Activated naive CD4-positive, alpha-beta T cell treated with anti-CD3 and anti-CD28 coated beads for 36 hours (primary cell): Measurements from ENCODE around the gene RARRES2. TPM values are rescaled to one million over a fixed set of nuclear protein-coding genes. Genes with fewer than 3 reads are reported as not detected.

Source experiments
- CTCF ChIA-PET: fragments of 350-600 bp; sonication (Branson Sonifier 250); formaldehyde crosslinking; loops from one replicate; lab custom pipeline; 2021; ENCODE audit warnings: antibody characterized with exemption; lab: Charles Lee
- DNase-seq: peaks from one replicate; pipeline ENCODE4 v3.0.0-alpha.2; 2020
- H3K27ac Mint-ChIP-seq: one replicate; pipeline ENCODE4 v1.8.0; 2021; ENCODE audit warnings: mild to moderate bottlenecking, mixed read lengths
- H3K27me3 Mint-ChIP-seq: one replicate; pipeline ENCODE4 v1.8.0; 2021; ENCODE audit warnings: low read depth, mixed read lengths
- H3K36me3 Mint-ChIP-seq: one replicate; pipeline ENCODE4 v1.8.0; 2021; ENCODE audit warnings: low read depth, mixed read lengths
- H3K4me1 Mint-ChIP-seq: one replicate; pipeline ENCODE4 v1.8.0; 2021; ENCODE audit warnings: low read depth, mixed read lengths
- H3K4me3 Mint-ChIP-seq: one replicate; pipeline ENCODE4 v1.8.0; 2021; ENCODE audit warnings: mild to moderate bottlenecking, moderate library complexity, mixed read lengths
- H3K9me3 Mint-ChIP-seq: one replicate; pipeline ENCODE4 v1.8.0; 2021; ENCODE audit warnings: mixed read lengths
- intact Hi-C: fragments of 100-400 bp; cut with micrococcal nuclease; formaldehyde crosslinking; loops from one replicate; pipeline ENCODE4 v1.15.1; 2023
- total RNA-seq, 2 experiments: library from RNA; stranded (reverse); gene quantifications; one replicate each; pipeline ENCODE4 v1.2.3, GENCODE V29; 2021

Gene RARRES2
- total RNA-seq, 2 experiments from 2014 or later: not detected

- H3K9me3 Mint-ChIP-seq: no peaks in the 10 kb centered on the region
- H3K4me3 Mint-ChIP-seq: no peak overlapping the region
- H3K27me3 Mint-ChIP-seq: no peaks in the 10 kb centered on the region
- intact Hi-C loops: no loop called here
- H3K36me3 Mint-ChIP-seq: peaks cover 11% of the 10 kb centered on the region
- no peak for DNase-seq
- CTCF ChIA-PET: no interaction called here
- peak overlapping the region; percentile 65 for H3K27ac Mint-ChIP-seq
- H3K4me1 Mint-ChIP-seq: no peaks in the 10 kb centered on the region
Observed at GRCh38 chr7:150332852-150333635, 8.4 kb downstream of the RARRES2 start.

DNA sequence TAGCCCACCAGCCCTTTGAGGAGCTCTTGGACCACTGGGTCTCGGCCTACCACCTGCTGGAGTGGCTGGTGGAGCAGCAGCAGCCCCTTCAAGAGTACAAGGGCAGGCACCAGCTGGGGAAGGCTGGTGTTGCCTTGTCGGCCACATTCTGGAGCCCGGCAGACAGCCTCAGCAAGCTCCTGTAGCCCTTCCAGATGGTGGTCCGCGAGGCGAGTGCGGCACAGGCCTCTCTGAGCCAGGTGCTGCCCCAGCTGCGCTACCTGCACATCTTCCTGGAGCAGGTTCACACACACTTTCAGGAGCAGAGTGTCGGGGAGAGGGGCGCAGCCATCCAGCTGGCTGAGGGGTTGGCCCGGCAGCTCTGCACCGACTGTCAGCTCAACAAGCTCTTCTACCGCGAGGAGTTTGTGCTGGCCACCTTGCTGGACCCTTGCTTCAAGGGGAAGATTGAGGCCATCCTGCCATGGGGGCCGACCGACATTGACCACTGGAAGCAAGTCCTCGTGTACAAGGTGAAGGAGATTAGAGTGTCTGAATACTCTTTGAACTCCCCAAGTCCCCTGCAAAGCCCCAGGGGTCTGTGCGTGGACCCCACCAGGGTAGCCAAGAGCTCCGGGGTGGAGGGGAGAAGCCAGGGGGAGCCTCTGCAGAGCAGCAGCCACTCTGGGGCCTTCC, 11.1 kb downstream of the RARRES2 start:
- peaks cover 27% of the 10 kb centered on the region for H3K36me3 Mint-ChIP-seq
- intact Hi-C loops: no loop called here

GRCh38 chr7:150329331-150330120, 11.9 kb downstream of the RARRES2 start:
- CTCF ChIA-PET: no interaction called here
- Mint-ChIP-seq H3K4me3 (no peak overlapping the region), H3K27me3 (no peaks in the 10 kb centered on the region), H3K36me3 (peaks cover 34% of the 10 kb centered on the region), H3K4me1 (peaks cover 15% of the 10 kb centered on the region), H3K27ac (no peak overlapping the region), H3K9me3 (no peaks in the 10 kb centered on the region)
- no peak for DNase-seq
- intact Hi-C loops: no loop called here

More for the DNA sequence above, 11.1 kb downstream of the RARRES2 start:
- H3K4me1 Mint-ChIP-seq: peaks cover 7% of the 10 kb centered on the region
- CTCF ChIA-PET: no interaction called here
- no peak for DNase-seq
- no peaks in the 10 kb centered on the region for H3K9me3 Mint-ChIP-seq
- H3K27me3 Mint-ChIP-seq: no peaks in the 10 kb centered on the region
- H3K4me3 Mint-ChIP-seq: no peak overlapping the region
- no peak overlapping the region for H3K27ac Mint-ChIP-seq

GRCh38 chr7:150327308-150327707, 14.1 kb downstream of the RARRES2 start:
- CTCF ChIA-PET: interaction anchor here (1.6 kb wide), 1 partner anchor 29 kb away, joined by 6 read pairs; no protein-coding TSS in a partner anchor
- H3K9me3 Mint-ChIP-seq: no peaks in the 10 kb centered on the region
- intact Hi-C loops: loop anchor here (2.0 kb wide), 1 partner anchor 15 kb away; no protein-coding TSS in a partner anchor
- H3K27me3 Mint-ChIP-seq: no peaks in the 10 kb centered on the region
- H3K4me1 Mint-ChIP-seq: peaks cover 25% of the 10 kb centered on the region
- no peak overlapping the region for H3K27ac Mint-ChIP-seq
- no peak for DNase-seq
- no peak overlapping the region for H3K4me3 Mint-ChIP-seq
- H3K36me3 Mint-ChIP-seq: peaks cover 37% of the 10 kb centered on the region

GRCh38 chr7:150326657-150327268, 14.7 kb downstream of the RARRES2 start:
- Mint-ChIP-seq H3K27me3 (no peaks in the 10 kb centered on the region), H3K4me1 (peaks cover 30% of the 10 kb centered on the region), H3K4me3 (no peak overlapping the region), H3K36me3 (peaks cover 37% of the 10 kb centered on the region), H3K9me3 (no peaks in the 10 kb centered on the region), H3K27ac (peak overlapping the region; percentile 31)
- DNase-seq: no peak
- CTCF ChIA-PET: interaction anchor here (1.6 kb wide), 1 partner anchor 29 kb away, joined by 6 read pairs; no protein-coding TSS in a partner anchor
- intact Hi-C loops: loop anchor here (2.0 kb wide), 1 partner anchor 16 kb away; no protein-coding TSS in a partner anchor

- peaks cover 38% of the 10 kb centered on the region for H3K36me3 Mint-ChIP-seq
- intact Hi-C loops: loop anchor here (2.0 kb wide), 1 partner anchor 17 kb away; no protein-coding TSS in a partner anchor
- CTCF ChIA-PET: interaction anchor here (0.6 to 1.1 kb wide), 2 partner anchors 52 to 490 kb away, joined by 3 read pairs; no protein-coding TSS in a partner anchor
- no peaks in the 10 kb centered on the region for H3K27me3 Mint-ChIP-seq
- H3K9me3 Mint-ChIP-seq: no peaks in the 10 kb centered on the region
- peaks cover 38% of the 10 kb centered on the region for H3K4me1 Mint-ChIP-seq
- DNase-seq: no peak
- H3K27ac Mint-ChIP-seq: no peak overlapping the region
- H3K4me3 Mint-ChIP-seq: no peak overlapping the region
Observed at GRCh38 chr7:150325901-150326300, 15.5 kb downstream of the RARRES2 start.

- peaks cover 43% of the 10 kb centered on the region for H3K4me1 Mint-ChIP-seq
- CTCF ChIA-PET: interaction anchor here (1.1 kb wide), 1 partner anchor 53 kb away, joined by 3 read pairs; no protein-coding TSS in a partner anchor
Observed at GRCh38 chr7:150325110-150325611, 16.3 kb downstream of the RARRES2 start.

DNA sequence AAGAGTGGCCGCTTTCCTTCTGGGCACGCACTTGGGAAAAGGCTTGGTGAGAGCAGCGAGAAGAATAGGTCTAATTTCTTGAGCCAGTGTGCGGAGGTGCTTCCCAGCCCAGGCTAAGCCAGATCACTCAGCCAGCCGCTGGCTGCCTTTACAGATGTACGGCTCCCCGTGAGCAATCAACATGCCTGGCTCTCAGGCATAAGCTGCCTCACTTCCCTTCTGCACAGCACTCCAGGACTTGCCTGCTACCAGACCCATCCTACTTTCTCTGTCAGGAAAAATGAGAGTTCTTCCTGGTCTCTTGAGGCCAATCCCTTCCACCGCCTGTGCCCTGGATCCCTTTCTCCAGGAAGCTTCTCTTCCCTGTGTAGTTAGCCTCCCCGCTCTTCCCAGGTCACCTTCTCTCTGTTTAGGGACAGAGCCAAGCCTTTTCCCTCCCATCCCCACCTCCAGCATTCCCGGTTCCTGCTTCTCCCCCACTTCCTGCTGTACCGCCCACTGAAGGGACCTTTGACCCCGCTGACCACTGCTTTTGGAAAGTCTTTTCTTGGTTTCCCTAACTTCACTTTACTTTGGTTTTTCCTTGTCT, 17.0 kb downstream of the RARRES2 start:
- peaks cover 46% of the 10 kb centered on the region for H3K4me1 Mint-ChIP-seq
- H3K27me3 Mint-ChIP-seq: no peaks in the 10 kb centered on the region
- peaks cover 39% of the 10 kb centered on the region for H3K36me3 Mint-ChIP-seq
- no peaks in the 10 kb centered on the region for H3K9me3 Mint-ChIP-seq
- intact Hi-C loops: loop anchor here (5.0 kb wide), 3 partner anchors 238 to 758 kb away; partner anchors contain the start of genes FASTK and TMUB1
- H3K27ac Mint-ChIP-seq: peak overlapping the region; percentile 97
- H3K4me3 Mint-ChIP-seq: peak overlapping the region; percentile 95
- CTCF ChIA-PET: interaction anchor here (1.1 kb wide), 1 partner anchor 53 kb away, joined by 3 read pairs; no protein-coding TSS in a partner anchor
- DNase-seq: no peak

More at GRCh38 chr7:150325110-150325611, 16.3 kb downstream of the RARRES2 start:
- H3K4me3 Mint-ChIP-seq: peak overlapping the region; percentile 95
- no peaks in the 10 kb centered on the region for H3K27me3 Mint-ChIP-seq
- intact Hi-C loops: no loop called here
- peak overlapping the region; percentile 73 for H3K27ac Mint-ChIP-seq
- H3K9me3 Mint-ChIP-seq: no peaks in the 10 kb centered on the region
- DNase-seq: no peak
- H3K36me3 Mint-ChIP-seq: peaks cover 38% of the 10 kb centered on the region

- Mint-ChIP-seq H3K36me3 (peaks cover 39% of the 10 kb centered on the region), H3K4me3 (peak overlapping the region; percentile 95), H3K4me1 (peaks cover 46% of the 10 kb centered on the region), H3K9me3 (no peaks in the 10 kb centered on the region), H3K27me3 (no peaks in the 10 kb centered on the region), H3K27ac (peak overlapping the region; percentile 97)
- CTCF ChIA-PET: interaction anchor here (1.1 kb wide), 1 partner anchor 46 kb away, joined by 3 read pairs; no protein-coding TSS in a partner anchor
- intact Hi-C loops: loop anchor here (2.0 to 5.0 kb wide), 6 partner anchors 33 to 758 kb away; partner anchors contain the start of genes FASTK and TMUB1
- no peak for DNase-seq
Observed at GRCh38 chr7:150323682-150324372, 17.6 kb downstream of the RARRES2 start.

DNA sequence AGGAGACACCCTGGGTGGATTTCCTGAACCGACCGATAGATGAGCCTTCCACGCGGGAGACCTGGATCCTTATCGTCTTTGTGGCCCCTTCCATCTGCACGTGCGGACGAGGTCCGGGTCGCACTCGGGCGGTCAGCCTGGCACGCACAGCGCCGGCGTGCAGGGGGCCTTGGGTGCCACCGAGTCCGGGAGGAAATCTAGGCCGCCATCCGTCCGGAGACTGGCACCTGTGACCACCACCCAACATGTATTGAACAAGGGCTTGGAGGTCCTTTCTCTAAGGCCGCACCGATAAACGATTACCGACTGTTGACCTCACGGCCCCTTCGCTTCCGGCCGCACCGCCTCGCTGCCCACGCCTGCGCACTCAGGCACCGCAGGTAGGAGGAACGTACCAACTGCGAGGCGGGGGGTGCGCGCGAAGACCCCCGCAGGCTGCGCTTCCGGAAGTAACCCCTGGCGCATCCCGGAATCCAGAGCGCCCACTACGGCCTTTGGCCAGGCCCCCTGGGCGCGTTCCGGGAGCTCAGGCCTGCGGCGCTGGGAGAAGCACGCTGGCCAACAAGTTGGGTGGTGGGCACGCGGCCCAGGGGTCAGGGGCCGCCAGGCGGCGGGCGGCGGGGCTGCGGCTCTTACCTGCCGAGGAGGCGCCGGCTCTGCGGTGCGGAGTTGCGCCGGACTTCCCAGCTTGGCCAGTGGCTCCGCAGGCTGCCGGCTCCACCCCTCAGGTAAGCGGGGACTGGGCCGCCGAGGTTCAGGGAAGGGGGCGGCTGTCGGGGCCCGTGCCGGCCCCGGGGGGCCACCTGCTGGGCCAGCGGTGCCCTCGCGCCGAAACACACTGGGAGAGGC, 18.4 kb downstream of the RARRES2 start, which contains the start of the genes ACTR3C and LRRC61:
Gene ACTR3C, minus strand, starts transcription at position 713 of the 849 bp plus-strand sequence. CDS start 28,249 bp downstream, outside the sequence.
Gene LRRC61, plus strand, starts transcription at position 523 of the 849 bp plus-strand sequence. CDS start 13,507 bp downstream, outside the sequence.
- intact Hi-C loops: loop anchor here (1.0 to 5.0 kb wide), 7 partner anchors 34 to 759 kb away; partner anchors contain the start of genes FASTK and TMUB1
- CTCF ChIA-PET: interaction anchor here (1.1 kb wide), 1 partner anchor 47 kb away, joined by 3 read pairs; no protein-coding TSS in a partner anchor
- peaks cover 46% of the 10 kb centered on the region for H3K4me1 Mint-ChIP-seq

More for the DNA sequence above, 18.4 kb downstream of the RARRES2 start, which contains the start of the genes ACTR3C and LRRC61:
- Mint-ChIP-seq H3K9me3 (no peaks in the 10 kb centered on the region), H3K36me3 (peaks cover 36% of the 10 kb centered on the region), H3K4me3 (peak within 1 kb of the TSS; percentile 95), H3K27me3 (no peaks in the 10 kb centered on the region), H3K27ac (peak within 1 kb of the TSS; percentile 99)
- DNase-seq: peak; percentile 71
